GM19467 (cell line): ENCODE measurements around the gene PHF12.
"Not testable (repeated sequence)": the region's sequence is repeated elsewhere in the genome, so short reads cannot be mapped to it uniquely, and the experiment has no call there.

Experiments
- ATAC-seq: cut with Tn5 transposase; IDR thresholded peaks from one replicate; pipeline ENCODE4 v1.9.1; 2021; ENCODE audit warnings: mild to moderate bottlenecking, moderate library complexity; ENCODE audit not compliant: unreplicated experiment

The PHF12 gene

DNA sequence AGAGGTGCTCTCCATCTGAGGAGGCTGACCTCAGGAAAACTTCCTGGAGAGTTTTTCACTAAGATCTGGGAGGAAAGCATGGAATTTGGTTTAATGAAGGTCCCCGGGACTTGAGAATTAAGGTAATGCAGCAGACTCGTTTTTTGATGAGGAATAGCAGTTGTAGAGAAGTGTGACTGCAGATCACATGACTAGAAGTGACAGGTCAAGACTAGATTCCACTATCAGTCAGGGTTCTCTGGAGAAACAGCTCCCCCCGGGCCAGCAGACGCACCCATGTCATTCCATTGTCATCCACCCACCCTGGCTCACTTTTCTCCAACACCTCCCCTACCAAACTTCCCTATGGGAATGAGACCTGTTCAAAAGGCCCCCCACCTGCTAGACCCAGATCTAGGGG lies 46.5 kb downstream of the PHF12 start:
- ATAC-seq: no peak

DNA sequence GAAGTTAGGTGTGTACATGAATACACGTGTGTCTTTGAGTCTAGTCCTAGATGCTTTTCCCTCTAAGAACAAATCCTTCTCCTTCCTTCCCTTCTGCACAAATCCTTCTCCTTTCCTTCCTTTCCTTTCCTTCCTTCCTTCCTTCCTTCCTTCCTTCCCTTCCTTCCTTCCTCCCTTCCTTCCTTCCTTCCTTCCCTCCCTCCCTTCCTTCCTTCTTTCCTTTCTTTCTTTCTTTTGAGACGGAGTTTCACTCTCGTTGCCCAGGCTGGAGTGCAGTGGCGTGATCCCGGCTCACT lies 47.8 kb downstream of the PHF12 start:
- ATAC-seq: not testable (repeated sequence)

DNA sequence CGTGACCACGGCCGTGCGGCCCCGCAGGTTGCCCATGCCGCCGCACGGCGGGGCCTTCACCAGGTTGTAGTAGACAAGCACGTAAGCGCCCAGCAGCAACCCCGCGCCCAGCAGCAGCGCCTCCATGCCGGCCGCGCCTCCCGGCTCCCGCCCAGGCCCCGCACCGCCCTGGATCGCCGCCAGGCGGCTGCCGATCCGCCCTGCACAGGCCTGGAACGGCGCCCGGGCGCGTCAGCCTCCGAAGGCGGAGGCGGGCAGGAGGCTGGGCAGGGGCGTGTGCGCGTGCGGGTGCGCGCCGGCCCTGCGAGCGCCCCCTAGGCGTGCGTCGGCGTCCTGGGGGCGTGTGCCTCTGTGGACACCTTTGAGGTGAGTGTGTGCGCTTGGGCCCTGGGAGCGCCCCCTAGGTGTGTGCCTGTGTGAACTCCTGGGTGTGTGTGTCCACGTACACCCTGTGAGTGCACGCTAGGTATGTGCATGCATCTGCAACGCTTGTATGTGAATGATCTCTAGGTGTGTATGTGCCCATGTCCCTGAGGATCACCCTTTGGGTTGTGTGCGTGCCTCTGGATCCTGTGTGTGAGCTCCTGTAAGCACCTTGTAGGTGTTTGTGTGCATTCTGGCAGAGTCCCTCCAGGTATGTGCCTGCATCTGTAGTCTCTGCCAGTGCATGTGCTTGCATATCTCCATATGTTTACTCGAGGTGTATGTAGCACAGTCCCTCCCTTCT lies 48.3 kb downstream of the PHF12 start, which contains the start of gene DHRS13:
DHRS13 (minus strand) TSS at position 261 of the 727 bp plus-strand sequence; CDS start at position 126, 135 bp downstream.
- peak; percentile 80 for ATAC-seq

DNA sequence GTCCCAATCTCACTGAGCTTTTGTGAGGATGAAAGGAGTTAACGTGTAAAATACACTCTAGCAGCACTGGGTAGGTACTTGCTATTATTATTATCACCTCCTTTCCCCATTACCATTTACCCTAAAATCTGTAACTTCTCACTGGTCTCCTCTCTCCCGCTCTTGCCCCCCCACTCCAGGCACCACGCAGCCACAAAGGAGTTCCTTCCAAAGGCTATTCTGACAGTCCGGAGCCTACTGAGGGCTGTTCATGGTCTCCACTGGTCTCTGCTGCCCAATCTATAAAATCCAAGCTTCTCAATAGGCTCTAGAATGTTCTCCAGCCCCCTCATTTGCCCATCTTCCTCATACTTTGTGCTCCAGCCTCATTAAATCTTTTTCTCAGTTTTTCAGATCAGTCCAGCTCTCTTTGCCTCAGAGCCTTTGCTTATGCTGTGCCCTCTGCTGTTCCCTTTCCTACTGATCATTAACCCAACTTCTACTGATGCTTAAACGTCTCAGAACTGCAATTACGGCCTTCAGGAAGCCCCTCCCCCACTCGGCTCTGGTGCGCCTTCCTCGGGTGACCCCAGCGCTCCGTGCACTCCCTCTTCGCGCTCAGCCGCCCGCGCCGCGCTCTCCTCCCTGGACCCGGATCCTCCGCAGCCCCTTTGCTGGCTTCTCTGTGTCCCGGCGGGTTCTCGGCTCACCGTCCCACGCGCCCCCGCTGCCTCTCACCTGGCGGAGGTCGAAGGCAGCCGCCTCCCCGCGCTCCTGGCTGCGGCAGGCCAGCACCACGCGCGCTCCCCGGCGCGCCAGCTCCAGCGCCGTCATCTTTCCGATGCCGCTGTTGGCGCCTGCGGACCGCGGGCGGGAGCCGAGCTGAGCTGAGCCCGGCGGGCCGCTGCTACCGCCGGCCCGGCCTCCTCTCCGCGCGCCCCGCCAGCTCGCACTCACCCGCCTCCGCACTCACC lies 49.2 kb downstream of the PHF12 start:
- ATAC-seq: peak; percentile 38

DNA sequence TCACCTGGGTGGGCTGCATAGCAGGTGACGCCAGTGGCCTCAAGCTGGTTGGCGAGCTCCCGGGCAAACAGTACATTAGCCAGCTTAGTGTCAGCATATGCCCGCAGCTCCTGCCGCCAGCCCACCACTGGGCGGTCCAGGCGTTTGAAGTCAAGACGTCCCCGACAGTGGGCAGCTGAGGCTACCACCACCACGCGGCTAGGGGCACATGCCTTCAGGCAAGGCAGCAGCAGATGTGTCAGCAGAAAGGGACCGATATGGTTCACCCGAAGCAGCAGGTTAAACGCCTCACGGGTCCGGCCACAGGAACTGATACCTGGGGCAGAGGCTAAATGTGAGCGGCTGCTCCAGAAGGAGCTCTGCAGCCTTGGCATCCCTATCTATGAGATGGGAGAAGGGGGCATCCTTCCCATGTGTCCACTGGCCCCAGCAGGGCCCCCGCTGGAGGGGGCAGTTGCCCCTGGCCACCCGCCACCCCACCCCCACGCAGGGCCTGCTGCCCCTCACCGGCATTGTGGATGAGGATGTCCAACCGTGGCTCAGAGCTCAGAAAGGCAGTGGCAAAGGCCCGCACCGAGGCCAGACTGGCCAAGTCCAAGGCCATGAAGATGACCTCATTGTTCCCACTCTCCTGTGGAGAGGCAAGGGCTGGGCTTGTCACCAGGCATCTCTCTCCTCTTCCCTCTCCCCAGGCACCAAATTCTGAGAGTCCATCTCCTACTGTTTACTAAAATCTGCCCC lies 50.2 kb downstream of the PHF12 start:
- no peak for ATAC-seq

DNA sequence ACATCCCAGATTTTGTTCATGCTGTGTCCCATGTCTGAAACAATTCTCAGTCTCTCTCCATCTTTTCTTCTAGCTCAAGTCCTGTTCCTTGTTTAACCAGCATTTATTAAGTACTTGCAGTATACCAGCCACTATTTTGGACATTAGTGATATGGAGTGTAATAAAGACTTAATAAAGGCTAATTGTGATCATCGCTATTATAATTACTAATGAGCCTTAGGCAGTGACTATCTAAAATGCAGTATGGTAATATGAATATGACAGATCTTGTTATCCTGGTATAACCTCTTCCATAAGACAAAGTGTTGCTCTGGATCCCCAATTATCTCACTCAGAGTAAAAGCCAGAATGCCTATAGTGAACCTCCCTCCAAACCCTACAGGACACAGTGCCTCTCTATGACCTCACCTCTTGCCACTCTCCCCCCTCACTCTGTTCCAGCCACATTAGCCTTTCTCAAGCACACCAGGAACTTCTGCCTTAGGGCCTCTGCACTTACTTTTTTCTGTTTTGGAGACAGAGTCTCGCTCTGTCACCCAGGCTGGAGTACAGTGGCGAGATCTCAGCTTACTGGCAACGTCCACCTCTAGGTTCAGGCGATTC lies 52.0 kb downstream of the PHF12 start:
- ATAC-seq: no peak

DNA sequence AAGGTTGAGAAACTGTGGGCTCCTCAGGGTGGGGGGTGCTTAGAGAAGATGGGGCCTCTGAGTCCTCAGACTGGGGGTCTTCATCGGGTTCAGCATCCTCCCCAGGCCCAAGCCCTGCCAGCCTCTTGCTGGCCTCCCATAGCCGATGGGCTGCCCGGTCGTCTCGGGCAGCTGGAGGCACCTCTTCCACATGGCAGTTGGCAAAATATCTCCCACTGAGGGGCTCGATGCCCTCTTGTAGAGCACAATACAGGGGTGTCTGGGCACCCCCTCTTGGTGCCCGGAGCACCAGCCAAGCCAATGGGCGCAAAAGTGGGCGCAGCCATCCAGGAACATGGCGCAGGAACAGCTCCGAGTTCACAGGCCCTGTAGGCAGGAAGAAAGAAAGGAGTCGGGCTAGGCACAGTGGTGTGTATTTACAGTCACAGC lies 52.8 kb downstream of the PHF12 start:
- no peak for ATAC-seq

DNA sequence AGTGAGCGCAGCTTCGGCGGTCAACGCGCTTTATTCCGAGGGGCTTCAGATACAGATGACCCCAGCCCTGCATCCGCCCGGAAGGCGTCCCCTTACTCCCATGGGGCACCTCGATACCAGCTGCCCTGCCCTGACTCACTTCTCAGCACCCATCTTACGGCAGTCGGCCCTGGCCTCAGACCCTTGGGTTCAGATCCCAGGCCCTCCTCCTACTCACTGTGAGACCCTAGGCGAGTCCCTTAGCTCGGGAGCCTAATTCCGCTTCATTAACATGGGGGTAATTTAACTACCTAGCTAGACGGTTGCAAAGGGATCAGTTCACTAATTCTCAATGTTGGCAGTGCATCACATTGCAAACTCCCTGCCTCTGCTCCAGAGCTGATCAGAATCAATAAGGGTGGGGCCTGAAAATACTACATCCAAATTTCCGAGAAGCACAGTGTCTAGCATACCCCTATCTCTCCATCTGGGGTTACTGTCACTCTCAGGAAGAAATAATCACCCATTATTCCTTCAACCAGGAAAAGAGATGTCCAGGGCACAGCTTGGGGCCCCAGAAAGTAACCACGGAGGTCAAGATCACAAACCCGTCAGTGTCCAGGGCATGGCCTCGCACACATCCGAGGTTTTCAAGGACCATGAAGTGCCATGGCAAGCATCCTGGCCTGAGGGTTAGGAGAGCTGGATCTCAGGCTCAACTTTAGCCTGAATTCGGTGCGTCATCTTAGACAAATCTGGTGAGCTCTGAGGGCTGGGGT lies 53.4 kb downstream of the PHF12 start:
- ATAC-seq: no peak

DNA sequence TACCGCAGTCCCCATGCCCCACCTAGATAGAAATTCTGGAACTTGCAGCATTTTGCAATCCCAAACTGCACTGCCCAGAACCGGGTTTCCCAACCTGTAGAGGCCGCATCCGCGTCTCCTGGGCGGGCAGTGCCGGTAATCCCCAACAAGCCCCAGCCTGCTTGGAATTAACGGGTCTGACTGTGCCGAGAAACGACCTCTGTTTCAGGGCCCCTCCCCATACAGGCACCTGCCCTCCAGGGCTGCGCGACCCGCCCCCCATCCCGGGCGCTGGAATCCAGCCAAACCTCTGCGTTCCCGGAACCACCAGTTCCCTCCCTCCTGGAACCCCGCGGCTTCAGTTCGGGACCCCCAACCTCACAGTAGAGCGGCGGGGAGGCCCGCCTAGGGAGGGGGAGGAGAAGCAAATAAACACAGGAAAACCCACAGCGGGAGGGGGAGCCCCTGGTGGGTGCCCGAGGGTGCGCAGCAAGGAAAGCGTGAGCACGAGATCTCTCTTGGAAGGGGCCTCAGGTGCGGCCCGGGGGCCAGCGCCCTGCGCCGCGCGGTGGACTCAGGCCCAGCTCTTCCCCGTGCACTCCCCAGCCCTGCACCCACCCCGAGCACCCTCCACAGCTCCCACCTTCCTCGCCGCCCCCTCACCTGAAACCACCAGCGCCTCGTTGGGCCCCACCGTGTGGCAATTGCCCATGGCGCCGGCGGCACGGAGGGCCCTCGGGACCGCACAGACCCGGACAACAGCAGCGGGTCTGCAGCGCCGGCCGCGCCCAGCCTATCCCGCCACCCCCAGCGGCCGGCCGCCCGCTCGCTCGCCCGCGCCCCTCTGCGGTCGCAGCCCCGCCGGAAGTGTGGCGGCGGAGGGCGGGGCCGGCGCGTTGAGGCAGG lies 54.2 kb downstream of the PHF12 start, which contains the start of gene FLOT2:
FLOT2 (minus strand) TSS at position 850 of the 885 bp plus-strand sequence; CDS start at position 691, 159 bp downstream.
- ATAC-seq: no peak

DNA sequence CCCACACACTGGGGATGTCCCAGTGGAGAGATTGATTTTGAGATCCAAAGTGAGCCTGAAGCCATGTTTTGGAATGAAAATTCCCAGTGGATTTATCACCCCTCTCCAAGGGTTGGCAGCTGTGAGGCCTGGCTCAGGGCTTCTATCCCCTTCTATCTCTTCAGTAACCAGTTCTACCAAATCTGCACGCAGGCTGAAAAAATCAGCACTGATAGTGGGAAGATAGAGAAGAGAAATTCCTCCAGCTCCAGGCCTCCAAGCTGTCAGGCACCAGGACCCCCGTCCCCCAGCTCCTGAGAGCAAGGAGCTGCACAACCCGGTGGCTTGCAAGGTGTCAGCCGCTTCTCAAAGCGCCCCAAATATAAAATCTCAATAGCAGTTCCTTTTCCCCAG lies 54.8 kb downstream of the PHF12 start:
- no peak for ATAC-seq

DNA sequence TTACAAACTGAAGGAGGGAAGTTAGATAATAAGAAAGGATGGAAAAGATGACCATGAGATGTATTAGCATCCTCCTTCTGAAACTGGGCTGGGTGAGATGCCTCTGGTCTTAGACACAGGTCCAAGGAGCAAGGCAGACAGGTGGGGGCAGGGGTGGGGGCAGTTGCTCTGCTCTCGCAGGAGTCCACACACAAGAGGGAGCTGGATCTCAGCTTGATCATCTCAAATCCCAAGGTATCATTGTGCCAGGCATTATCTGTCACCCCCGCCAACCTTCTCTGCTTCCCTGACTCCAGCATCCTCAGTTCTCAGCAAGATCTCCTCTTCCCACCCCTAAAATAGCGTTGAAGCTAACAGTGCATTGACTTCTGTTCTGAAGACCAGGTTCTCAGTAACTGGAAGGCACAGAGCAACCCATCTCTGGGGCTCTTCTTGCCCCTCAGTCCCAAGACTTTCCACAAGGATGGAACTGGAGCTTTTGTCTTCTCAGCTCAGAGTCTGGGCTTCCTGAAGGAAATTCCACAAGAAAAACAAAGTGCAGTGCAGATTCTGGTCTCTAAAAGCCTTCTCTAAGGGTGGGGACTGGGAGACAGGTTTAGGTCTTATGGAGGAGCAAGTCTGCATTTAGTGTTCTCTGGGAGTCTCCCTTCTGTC lies 55.4 kb downstream of the PHF12 start:
- no peak for ATAC-seq

DNA sequence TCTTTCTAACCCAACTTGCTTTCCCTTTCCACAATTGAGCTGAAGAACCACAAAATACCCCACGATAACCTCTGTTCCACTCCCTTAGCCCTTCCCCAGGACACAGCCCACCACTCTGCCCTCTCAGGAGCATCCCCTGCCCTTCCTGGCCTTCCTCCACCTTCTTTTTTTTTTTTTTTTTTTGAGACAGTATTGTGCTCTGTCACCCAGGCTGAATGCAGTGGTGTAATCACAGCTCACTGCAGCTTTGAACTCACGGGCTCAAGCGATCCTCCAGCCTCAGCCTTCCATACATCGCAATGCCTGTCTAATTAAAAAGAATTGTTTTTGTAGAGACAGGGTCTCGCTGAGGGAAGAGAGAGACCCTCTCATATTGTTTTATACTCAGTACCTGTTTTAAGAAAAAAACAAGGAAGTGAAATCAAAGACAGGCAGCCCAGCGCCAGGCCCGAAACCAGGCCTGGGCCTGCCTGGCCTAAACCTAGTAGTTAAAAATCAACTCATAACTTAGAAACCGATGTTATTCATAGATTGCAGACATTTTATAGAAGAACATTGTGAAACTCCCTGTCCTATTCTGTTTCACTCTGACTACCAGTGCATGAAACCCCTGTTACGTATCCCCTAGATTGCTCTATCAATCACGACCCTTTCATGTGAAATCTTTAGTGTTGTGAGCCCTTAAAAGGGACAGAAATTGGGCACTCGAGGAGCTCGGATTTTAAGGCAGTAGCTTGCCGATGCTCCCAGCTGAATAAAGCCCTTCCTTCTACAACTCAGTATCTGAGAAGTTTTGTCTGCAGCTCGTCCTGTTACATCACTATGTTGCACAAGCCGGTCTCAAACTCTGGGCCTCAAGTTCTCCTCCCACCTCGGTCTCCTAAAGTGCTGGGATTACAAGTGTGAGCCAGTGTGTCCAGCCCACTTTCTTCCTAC lies 57.8 kb downstream of the PHF12 start:
- ATAC-seq: not testable (repeated sequence)

DNA sequence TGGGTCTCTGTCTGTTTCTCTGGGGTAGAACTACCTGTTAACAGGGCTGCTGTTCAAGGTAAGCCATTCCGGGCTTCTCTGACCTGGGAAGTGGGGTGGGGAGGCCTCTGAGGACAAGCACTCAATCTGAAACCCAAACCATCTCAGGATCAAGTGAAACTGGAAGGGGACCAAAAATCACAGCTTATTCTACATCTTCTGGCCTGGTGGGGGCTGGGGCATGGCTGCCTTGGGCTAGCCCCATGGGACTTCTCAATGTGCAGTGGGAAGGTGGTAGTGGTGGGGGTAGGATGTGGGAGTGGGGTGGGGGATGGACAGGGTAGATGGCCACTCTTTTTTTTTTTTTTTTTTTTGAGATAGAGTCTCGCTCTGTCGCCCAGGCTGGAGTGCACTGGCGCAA lies 59.3 kb downstream of the PHF12 start:
- ATAC-seq: no peak

DNA sequence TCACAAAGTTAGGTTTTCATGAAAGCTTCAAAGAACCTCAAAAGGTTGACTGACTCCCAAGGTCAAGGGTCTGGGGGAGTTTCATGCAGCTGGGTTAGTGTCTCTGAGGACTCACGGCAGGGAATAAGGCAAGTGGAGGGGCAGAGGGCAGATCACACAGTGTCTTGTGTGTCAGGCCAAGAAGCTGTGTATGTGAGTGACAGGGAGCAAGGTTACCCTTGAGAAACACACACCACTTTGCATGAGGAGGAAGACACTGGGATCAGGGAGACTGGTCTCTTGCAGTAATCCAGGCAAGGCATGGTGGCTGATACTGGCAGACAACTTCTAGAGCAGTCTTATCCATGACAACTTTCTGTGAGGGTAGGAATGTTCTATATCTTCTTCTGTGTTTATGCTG lies 60.1 kb downstream of the PHF12 start:
- no peak for ATAC-seq

DNA sequence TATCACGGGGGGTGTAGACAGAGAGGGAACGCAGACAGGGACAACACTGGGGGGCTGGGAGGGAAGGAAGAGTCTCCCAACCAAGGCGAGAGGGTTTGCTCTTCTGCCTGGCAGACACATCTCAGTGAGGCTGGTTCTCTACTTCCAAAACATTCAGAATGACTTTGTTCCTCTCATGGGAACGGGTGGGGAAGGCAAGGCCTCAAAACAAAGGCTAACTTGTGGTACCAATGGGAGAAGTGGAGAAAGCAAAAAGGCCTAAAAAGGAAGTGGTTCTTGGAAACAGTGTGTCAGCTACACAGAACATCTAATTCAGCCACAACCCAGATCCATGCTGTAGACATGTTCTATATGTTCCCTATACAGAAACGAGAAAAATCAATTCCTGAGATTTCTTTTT lies 61.3 kb downstream of the PHF12 start:
- ATAC-seq: no peak

DNA sequence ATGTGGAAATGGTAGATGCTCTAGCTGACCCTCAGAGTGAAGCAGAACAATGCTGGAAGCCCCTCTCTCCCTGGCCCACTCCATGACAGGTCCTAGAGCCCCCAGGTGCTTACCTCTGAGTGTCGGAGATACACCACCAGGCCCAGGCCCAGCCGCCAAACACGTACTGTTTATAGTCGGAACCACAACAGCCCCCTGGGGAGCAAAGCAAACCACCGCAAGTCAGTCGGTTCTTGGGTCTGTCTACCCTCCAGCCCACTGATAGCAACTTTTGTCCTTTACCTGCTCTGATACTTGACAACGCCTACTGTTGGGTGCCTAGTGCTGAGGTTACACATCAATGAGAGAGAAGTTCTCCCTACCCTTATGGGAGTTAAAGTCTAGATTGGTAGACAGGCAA lies 62.5 kb downstream of the PHF12 start:
- ATAC-seq: no peak

DNA sequence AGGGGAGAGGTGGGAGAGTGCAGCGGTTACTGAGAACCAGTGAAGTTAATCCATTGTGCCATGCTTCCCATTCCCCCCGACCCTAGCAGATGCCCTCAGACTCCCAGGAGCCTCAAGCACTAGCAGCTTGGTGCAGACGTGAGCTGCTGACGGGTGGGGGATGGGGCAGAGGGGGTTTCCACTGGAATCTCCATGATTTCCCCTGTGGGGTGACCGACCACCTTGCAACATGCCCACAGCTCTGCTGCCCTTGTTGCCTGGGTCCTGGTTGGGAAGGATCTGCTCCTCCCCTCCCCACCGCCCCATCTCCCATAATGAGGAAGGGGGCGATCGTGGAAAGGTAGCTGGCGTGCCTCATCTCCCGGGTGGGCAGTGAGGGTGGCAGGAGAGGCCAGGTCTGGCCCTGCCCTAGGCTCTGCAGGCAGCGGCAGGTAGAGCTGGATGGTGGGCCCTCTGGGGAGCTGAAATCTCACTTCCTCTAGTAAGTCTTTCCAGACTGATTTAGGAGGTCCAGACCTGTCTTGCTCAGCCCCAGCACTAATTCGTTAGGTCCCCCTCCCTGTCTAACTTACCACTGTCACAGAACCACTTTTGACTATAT lies 63.3 kb downstream of the PHF12 start:
- ATAC-seq: no peak
